ENCODE results near the gene GTPBP3.
A peak's percentile ranks its signal among the peaks of the same experiment; 100 is the strongest.

GRCh38 chr19:17390665-17391370 lies 53.5 kb downstream of the GTPBP3 start:
- TF ChIP-seq CTCF (IDR thresholded peaks at IDR 0.05) (peak; percentile 57 to 64 (median 61)), POLR2A (IDR thresholded peaks at IDR 0.05) (no peak)
